T follicular helper cell (primary cell): ENCODE data around the gene LRP6.

ENCODE experiments used
- DNase-seq: peaks from one replicate; pipeline ENCODE4 v3.0.0-alpha.2; 2020; ENCODE audit warnings: low read depth

LRP6 gene

DNA sequence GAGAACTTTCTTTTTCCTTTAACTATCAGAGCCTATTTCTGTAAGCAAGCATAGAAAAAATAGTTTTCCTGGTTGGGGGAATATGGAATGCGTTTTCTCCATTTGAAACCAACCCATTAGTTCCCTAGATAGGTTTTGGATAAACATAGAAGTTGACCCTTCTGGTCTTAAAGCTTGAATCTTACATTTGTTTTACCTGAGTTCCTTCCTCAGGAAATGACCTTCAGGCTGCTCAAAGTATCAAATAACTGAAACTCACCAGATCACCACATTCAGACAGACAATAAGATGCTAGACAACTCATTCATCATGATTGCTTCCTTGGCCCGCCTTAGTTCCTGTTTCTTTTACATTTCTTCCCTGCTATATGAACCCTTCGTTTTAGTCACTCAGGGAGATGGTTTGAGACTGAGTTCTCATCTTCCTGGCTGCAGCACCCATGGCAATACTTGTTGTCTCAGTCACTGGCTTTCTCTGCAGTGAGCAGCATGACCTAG is 52.2 kb downstream of the LRP6 start:
- no peak for DNase-seq

DNA sequence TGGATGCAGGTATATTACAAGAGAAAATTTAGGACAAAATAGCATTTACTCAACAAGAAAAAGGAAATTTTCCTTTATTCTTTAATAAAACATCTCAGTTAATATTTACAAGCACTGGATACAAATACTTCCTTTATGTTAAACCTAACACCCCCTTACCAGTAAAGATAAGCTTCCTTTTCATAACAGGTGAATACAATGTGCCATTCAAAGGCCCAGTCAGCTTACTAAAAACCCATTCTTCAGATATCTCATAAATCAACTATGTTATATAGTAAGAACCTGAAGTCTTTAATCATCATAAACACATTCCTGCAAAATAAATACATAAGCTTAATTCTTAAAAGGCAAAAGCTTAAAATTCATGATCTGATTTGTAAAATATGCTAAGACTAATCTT is 52.6 kb downstream of the LRP6 start:
- no peak for DNase-seq

DNA sequence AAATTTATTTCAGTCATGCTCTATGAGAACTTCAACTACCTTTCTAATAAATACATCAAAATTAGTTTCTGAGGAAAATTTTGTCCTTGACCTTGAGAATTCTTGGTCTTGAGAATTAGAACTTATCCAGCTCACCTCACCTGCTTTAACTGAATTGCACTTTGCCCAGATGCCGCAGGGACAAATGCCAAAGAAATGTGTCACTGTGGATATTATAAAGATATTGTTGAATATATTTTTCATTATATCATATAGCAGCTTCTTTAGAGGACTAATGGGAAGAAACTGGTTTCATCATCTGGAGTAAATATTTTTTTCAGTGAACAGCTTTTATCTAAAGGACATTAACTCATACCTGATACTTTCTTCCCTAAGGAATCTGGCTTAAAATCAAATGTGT is 54.1 kb downstream of the LRP6 start:
- no peak for DNase-seq

GRCh38 chr12:12210983-12211382 is 55.9 kb downstream of the LRP6 start:
- no peak for DNase-seq

- no peak for DNase-seq
These were observed 56.4 kb downstream of the LRP6 start for GRCh38 chr12:12210416-12210815.

GRCh38 chr12:12209675-12210074 is 57.2 kb downstream of the LRP6 start:
- DNase-seq, result no peak

DNA sequence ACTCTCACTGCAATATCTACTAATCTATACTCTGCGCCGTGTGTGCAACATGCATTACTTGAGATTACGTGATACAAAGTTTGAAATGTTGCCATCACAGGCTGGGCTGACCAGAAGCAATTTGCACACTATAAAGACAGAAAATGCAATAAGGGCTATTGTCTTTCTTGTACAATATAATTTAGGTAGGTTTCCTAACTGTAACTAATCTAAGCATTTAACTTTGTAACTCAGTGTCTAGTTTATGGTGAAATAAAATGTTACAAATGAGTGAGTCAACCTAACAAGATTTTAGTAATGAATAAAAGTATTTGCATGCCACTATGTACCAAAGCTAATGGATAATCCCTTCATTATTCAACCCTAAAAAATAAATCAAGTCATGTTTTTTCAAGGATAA is 57.8 kb downstream of the LRP6 start:
- DNase-seq, result no peak

GRCh38 chr12:12207746-12208145 is 59.1 kb downstream of the LRP6 start:
- DNase-seq, result no peak

- DNase-seq, result no peak
These were observed 60.0 kb downstream of the LRP6 start for GRCh38 chr12:12206776-12207388.

DNA sequence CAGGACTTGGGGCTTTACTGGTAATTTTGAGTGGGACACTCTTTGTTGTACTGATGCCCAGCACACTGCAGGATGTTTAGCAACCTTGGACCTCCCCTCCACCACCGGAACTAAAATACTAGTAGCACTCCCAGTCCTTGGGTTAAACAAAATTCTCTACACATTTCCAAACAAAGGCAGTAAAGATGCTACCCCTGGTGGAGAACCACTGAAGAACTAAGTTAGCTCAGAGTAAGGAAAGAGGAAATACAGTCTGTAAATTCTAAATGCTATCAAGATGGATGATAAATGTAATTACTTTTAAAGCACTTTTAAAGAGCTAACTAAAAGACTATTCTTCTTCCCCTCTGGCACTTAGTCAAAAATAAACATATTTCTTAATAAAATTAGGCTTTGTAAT is 64.1 kb downstream of the LRP6 start:
- DNase-seq, result no peak

DNA sequence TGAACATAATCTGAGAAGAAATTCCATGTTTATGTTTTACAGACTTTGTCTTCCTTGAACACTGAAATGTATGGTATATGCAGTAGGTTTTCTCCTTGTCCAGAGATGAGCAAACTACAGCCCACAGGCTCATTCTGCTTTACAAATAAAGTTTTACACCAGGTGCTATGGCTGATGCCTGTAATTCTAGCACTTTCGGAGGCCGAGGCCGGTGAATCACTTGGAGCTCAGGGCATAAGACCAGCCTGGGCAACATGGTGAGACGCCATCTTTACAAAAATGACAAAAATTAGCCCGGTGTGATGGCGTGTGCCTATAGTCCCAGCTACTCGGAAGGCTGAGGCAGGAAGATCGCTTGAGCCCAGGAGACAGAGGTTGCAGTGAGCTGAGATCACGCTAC is 64.7 kb downstream of the LRP6 start:
- DNase-seq, result no peak

DNA sequence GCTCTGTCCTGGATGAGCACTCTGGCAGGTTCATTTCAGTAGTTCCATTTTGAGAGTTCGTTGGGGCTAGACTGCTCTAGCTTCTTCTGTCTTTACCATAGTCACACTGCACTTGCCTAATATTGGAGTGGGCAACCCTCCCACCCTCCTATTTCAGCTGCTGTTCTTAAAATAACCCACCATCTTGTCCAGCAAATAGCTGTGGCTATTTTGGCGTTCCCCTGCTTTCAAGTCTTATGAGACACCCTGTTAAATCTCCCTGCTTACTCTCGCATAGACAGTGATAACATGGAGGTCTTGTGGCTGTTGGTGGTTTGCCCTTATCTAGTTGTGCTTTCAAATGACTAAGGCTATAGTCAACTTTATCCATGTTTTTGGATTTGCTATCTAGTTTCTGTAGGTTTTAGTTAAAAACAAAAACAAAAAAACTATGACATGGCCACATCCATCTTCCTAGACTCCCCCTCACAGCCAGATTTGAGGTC is 65.5 kb downstream of the LRP6 start:
- DNase-seq, result no peak

GRCh38 chr12:12200363-12200762 is 66.5 kb downstream of the LRP6 start:
- no peak for DNase-seq

DNA sequence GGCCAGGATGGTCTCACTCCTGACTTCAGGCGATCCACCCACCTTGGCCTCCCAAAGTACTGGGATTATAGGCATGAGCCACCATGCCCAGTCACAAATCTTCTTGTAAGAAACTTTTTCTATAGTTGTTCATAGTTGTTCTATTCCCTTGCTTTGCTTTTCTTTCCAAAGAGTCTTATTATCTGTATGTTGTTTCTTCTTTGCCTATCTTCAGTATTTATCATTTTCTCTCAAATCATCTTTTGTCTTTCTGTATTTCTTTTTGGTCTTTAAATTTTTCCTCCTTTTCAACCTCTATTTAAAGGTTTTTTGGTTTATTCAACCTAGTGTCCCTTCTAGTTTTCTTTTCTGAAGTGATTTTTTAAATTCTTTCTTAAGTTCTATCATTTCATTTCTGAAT is 68.7 kb downstream of the LRP6 start:
- DNase-seq, result no peak

GRCh38 chr12:12197128-12197527 is 69.7 kb downstream of the LRP6 start:
- no peak for DNase-seq

DNA sequence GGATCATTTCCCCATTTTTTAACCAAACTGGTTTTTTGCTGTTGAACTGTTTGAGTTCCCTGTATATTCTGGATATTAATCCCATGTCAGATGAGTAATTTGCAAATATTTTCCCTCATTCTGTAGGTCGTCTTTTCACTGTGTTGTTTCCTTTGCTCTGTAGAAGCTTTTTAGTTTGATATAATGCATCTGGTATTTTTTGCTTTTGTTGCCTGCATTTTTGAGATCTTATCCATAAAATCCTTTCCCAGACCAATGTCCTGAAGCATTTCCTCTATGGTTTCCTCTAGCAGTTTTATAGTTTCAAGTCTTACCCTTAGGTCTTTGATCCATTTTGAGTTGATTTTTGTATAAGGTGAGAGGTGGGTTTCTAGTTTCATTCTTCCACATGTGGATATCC is 71.3 kb downstream of the LRP6 start:
- DNase-seq, result no peak

DNA sequence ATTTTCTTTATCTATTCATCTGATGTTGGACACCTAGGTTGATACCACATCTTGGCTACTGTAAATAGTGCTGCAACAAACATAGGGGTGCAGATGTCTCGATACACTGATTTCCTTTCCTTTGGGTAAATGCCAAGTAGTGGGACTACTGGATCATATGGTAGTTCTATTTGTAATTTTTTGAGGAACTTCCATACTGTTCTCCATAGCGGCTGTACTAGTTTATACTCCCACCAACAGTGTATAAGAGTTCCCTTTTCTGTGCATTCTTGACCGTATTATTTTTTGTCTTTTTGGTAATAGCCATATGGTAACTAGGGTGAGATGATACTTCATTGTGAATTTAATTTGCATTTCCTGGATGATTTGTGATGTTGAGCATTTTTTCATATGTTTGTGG is 71.8 kb downstream of the LRP6 start:
- DNase-seq, result no peak

- DNase-seq, result no peak
These were observed 72.6 kb downstream of the LRP6 start for GRCh38 chr12:12194206-12194605.

GRCh38 chr12:12191008-12191407 is 75.8 kb downstream of the LRP6 start:
- DNase-seq, result no peak

DNA sequence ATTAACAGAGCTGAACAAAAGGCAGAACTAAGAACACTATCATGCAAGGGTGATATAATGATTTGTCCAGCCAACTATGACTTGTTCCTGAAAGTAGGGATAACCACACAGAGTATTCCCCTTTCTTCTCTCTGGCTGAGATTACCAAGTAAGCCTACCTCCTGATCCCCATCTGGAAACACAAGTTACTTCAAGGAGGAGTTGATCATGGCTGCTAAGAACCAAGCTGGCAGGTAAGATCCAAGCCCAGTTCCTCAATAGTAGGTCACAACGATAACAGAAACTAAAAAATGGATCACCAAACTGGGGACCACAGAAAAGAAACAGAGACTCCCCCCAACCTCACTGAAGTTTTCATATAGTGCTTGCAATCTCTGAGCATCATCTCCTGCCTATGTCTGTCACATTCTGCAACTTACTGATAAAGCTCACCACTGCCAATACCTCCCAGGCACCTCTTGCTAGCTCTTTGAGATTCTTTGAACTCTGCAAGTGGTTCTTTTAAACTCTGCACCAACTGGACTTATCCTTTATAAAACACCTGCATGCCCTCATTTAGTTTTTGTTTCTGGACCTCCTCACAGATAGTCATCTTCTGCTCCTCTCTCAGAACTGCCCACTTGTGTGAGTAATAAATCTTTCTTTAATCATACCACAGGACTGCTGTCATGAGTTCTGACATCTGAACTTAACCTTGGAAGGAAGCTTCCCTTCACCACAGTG is 76.6 kb downstream of the LRP6 start:
- no peak for DNase-seq

- DNase-seq, result no peak
These were observed 81.4 kb downstream of the LRP6 start for GRCh38 chr12:12185414-12185813.

DNA sequence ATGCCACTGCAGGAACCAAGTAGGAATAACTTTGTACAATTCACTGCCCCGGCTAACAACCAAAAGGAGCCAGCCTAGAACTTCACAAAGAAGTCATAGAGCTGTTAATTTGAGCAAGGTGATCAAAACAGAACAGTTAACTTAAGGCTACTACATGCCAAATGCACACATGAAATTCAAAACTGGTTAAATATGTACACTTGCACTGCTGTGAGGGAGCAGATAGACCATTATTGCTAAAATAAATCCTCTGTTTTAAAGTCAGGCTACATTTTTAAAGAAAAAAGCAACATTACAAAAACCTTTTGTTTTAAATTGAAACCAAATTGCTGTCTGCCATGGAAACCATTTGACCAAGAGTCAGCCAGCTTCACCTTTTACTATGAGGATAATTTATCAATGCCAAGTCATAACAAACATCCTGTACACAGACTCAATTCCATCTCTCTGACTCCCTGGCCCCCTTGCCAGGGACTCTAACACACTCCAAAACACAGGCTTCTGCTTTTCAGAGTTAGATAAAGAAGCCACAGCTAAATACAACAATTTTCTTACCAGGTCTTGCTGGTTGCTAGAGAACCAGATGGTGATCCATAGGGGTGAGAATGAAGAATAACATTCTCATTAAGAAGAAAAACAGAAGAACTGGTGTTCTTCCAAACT is 84.0 kb downstream of the LRP6 start:
- no peak for DNase-seq

- DNase-seq, result no peak
These were observed 85.3 kb downstream of the LRP6 start for GRCh38 chr12:12181511-12181910.
